IPS-20b (cell line): ENCODE measurements around the gene MAPK4.

Experiments
- H3K27ac ChIP-seq: one replicate; pipeline ENCODE4 v1.5.1; 2013; ENCODE audit warnings: low read length
- H3K27me3 ChIP-seq: 2 replicates; pipeline ENCODE4 v1.6.1; 2013; ENCODE audit warnings: mild to moderate bottlenecking, low read length, inconsistent platforms; ENCODE audit not compliant: insufficient read depth
- H3K36me3 ChIP-seq: 2 replicates; pipeline ENCODE4 v1.6.1; 2013; ENCODE audit warnings: low read depth, mild to moderate bottlenecking, inconsistent platforms, low read length, moderate library complexity; ENCODE audit not compliant: insufficient read depth
- H3K4me1 ChIP-seq: 2 replicates; pipeline ENCODE4 v1.6.1; 2013; ENCODE audit warnings: mild to moderate bottlenecking, control low read depth, inconsistent platforms, low read length, moderate library complexity; ENCODE audit not compliant: insufficient read depth
- H3K4me3 ChIP-seq: 2 replicates; pipeline ENCODE4 v1.5.1; 2013; ENCODE audit warnings: mild to moderate bottlenecking, low read length, inconsistent platforms
- H3K9ac ChIP-seq: 2 replicates; pipeline ENCODE4 v1.6.1; 2013; ENCODE audit warnings: low read depth, mild to moderate bottlenecking, inconsistent platforms, low read length, moderate library complexity
- H3K9me3 ChIP-seq: 2 replicates; pipeline ENCODE4 v1.6.1; 2013; ENCODE audit warnings: mild to moderate bottlenecking, low read depth, low read length, inconsistent platforms; ENCODE audit not compliant: insufficient read depth

MAPK4 gene

GRCh38 chr18:50642439-50642838 is 82.6 kb downstream of the MAPK4 start:
- no peak overlapping the region for H3K9ac ChIP-seq
- H3K4me3 ChIP-seq, result no peak overlapping the region

GRCh38 chr18:50644146-50644545 is 84.3 kb downstream of the MAPK4 start:
- no peaks in the 10 kb centered on the region for H3K27me3 ChIP-seq

More at GRCh38 chr18:50642439-50642838, 82.6 kb downstream of the MAPK4 start:
- H3K27me3 ChIP-seq, result no peaks in the 10 kb centered on the region
- peaks cover 9% of the 10 kb centered on the region; the same call in 1 of the 2 replicates for H3K4me1 ChIP-seq
- no peaks in the 10 kb centered on the region for H3K9me3 ChIP-seq
- H3K27ac ChIP-seq, result no peak overlapping the region
- no peaks in the 10 kb centered on the region for H3K36me3 ChIP-seq

GRCh38 chr18:50644807-50645206 is 84.9 kb downstream of the MAPK4 start:
- no peaks in the 10 kb centered on the region for H3K36me3 ChIP-seq
- H3K4me1 ChIP-seq, result no peaks in the 10 kb centered on the region; the same call in 1 of the 2 replicates
- no peaks in the 10 kb centered on the region for H3K9me3 ChIP-seq
- no peak overlapping the region for H3K4me3 ChIP-seq
- H3K9ac ChIP-seq, result no peak overlapping the region
- H3K27me3 ChIP-seq, result no peaks in the 10 kb centered on the region
- no peak overlapping the region for H3K27ac ChIP-seq

More at GRCh38 chr18:50644146-50644545, 84.3 kb downstream of the MAPK4 start:
- H3K36me3 ChIP-seq, result no peaks in the 10 kb centered on the region
- no peak overlapping the region for H3K27ac ChIP-seq
- peaks cover under 1% of the 10 kb centered on the region; the same call in 1 of the 2 replicates for H3K4me1 ChIP-seq
- H3K4me3 ChIP-seq, result no peak overlapping the region
- H3K9ac ChIP-seq, result no peak overlapping the region
- H3K9me3 ChIP-seq, result no peaks in the 10 kb centered on the region

GRCh38 chr18:50647237-50647636 is 87.3 kb downstream of the MAPK4 start:
- Histone ChIP-seq H3K4me3 (no peak overlapping the region), H3K9me3 (no peaks in the 10 kb centered on the region), H3K4me1 (no peaks in the 10 kb centered on the region; the same call in 1 of the 2 replicates), H3K36me3 (no peaks in the 10 kb centered on the region), H3K27ac (no peak overlapping the region), H3K9ac (no peak overlapping the region), H3K27me3 (no peaks in the 10 kb centered on the region)

GRCh38 chr18:50647792-50648191 is 87.9 kb downstream of the MAPK4 start:
- no peaks in the 10 kb centered on the region for H3K36me3 ChIP-seq
- no peaks in the 10 kb centered on the region; the same call in 1 of the 2 replicates for H3K4me1 ChIP-seq
- no peak overlapping the region for H3K9ac ChIP-seq
- H3K9me3 ChIP-seq, result no peaks in the 10 kb centered on the region
- H3K27ac ChIP-seq, result no peak overlapping the region
- H3K27me3 ChIP-seq, result no peaks in the 10 kb centered on the region
- no peak overlapping the region for H3K4me3 ChIP-seq

- H3K9ac ChIP-seq, result no peak overlapping the region
- H3K4me1 ChIP-seq, result no peaks in the 10 kb centered on the region
- no peaks in the 10 kb centered on the region for H3K27me3 ChIP-seq
- no peak overlapping the region for H3K4me3 ChIP-seq
- no peaks in the 10 kb centered on the region for H3K9me3 ChIP-seq
- H3K36me3 ChIP-seq, result no peaks in the 10 kb centered on the region
- no peak overlapping the region for H3K27ac ChIP-seq
These were observed 89.9 kb downstream of the MAPK4 start for GRCh38 chr18:50649821-50650220.

GRCh38 chr18:50651334-50651733 is 91.4 kb downstream of the MAPK4 start:
- Histone ChIP-seq H3K36me3 (no peaks in the 10 kb centered on the region), H3K27ac (no peak overlapping the region), H3K9ac (no peak overlapping the region), H3K4me1 (no peaks in the 10 kb centered on the region), H3K27me3 (no peaks in the 10 kb centered on the region), H3K9me3 (no peaks in the 10 kb centered on the region), H3K4me3 (no peak overlapping the region)

- no peak overlapping the region for H3K9ac ChIP-seq
- H3K4me3 ChIP-seq, result no peak overlapping the region
- no peaks in the 10 kb centered on the region for H3K9me3 ChIP-seq
- H3K36me3 ChIP-seq, result no peaks in the 10 kb centered on the region
- no peaks in the 10 kb centered on the region for H3K4me1 ChIP-seq
- no peak overlapping the region for H3K27ac ChIP-seq
- no peaks in the 10 kb centered on the region for H3K27me3 ChIP-seq
These were observed 93.7 kb downstream of the MAPK4 start for GRCh38 chr18:50653402-50654093.

- no peak overlapping the region for H3K27ac ChIP-seq
These were observed 94.3 kb downstream of the MAPK4 start for GRCh38 chr18:50654211-50654610.

GRCh38 chr18:50654658-50655550 is 95.0 kb downstream of the MAPK4 start:
- no peaks in the 10 kb centered on the region for H3K9me3 ChIP-seq
- H3K4me1 ChIP-seq, result peaks cover 2% of the 10 kb centered on the region; the same call in 1 of the 2 replicates
- H3K9ac ChIP-seq, result no peak overlapping the region
- no peaks in the 10 kb centered on the region for H3K36me3 ChIP-seq
- no peak overlapping the region for H3K4me3 ChIP-seq
- no peaks in the 10 kb centered on the region for H3K27me3 ChIP-seq
- no peak overlapping the region for H3K27ac ChIP-seq

More at GRCh38 chr18:50654211-50654610, 94.3 kb downstream of the MAPK4 start:
- H3K36me3 ChIP-seq, result no peaks in the 10 kb centered on the region
- H3K9me3 ChIP-seq, result no peaks in the 10 kb centered on the region
- no peak overlapping the region for H3K4me3 ChIP-seq
- no peaks in the 10 kb centered on the region for H3K4me1 ChIP-seq
- no peaks in the 10 kb centered on the region for H3K27me3 ChIP-seq
- no peak overlapping the region for H3K9ac ChIP-seq

GRCh38 chr18:50656396-50656795 is 96.5 kb downstream of the MAPK4 start:
- Histone ChIP-seq H3K27me3 (no peaks in the 10 kb centered on the region), H3K9me3 (no peaks in the 10 kb centered on the region), H3K4me3 (no peak overlapping the region), H3K9ac (no peak overlapping the region), H3K4me1 (peaks cover 2% of the 10 kb centered on the region; the same call in 1 of the 2 replicates), H3K27ac (no peak overlapping the region), H3K36me3 (no peaks in the 10 kb centered on the region)
